ENCODE data around the gene PERM1.

DNA sequence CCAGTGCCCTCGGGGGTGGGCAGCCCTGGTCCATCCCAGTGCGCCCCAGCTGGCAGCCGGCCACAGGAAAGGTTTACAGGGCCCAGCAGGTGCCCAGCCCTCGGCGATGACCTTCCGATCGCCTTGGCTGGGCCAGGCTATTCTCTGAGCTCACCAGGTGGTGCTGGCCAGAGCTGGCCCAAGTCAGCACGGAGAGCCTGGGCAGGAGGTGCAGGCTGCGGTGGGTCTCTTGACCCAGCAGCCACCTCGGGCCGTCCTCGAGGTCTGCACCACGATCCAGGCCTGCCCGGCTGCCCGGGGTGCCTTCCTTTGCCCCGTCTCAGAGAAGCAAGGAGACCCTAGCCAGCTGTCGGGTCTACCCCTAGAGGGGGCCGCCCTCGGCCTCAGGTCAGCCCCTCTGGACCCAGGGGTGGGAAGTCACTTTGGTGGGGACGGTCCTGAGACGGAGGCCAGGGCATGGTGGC, 370 bp downstream of the PERM1 start:
- TF ChIP-seq CTCF (IDR thresholded peaks at IDR 0.05) (no peak), HMGXB4 (CRISPR knock-in tag; IDR thresholded peaks at IDR 0.05) (no peak), JUN (CRISPR knock-in tag; IDR thresholded peaks at IDR 0.05) (no peak), ZNF396 (CRISPR knock-in tag; IDR thresholded peaks at IDR 0.05; ENCODE audit: borderline replicate concordance) (no peak), USF2 (CRISPR knock-in tag; IDR thresholded peaks at IDR 0.05) (no peak), SMAD3 (CRISPR knock-in tag; IDR thresholded peaks at IDR 0.05; ENCODE audit: borderline replicate concordance) (no peak), SMAD4 (CRISPR knock-in tag; IDR thresholded peaks at IDR 0.05) (no peak)
- TF ChIP-seq, protein P1, sequence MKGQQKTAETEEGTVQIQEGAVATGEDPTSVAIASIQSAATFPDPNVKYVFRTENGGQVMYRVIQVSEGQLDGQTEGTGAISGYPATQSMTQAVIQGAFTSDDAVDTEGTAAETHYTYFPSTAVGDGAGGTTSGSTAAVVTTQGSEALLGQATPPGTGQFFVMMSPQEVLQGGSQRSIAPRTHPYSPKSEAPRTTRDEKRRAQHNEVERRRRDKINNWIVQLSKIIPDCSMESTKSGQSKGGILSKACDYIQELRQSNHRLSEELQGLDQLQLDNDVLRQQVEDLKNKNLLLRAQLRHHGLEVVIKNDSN (CRISPR knock-in tag; IDR thresholded peaks at IDR 0.05) = no peak

Data from WTC11 (cell line).